SW 1271 (cell line): ENCODE data around the gene OR10A4.
"Not testable (repeated sequence)": the region's sequence is repeated elsewhere in the genome, so short reads cannot be mapped to it uniquely, and the experiment has no call there.

Experiments used
- DNase-seq, 2 experiments: peaks; one replicate each; lab custom pipeline; 2025; lab: John Stamatoyannopoulos, UW

Gene OR10A4, protein sequence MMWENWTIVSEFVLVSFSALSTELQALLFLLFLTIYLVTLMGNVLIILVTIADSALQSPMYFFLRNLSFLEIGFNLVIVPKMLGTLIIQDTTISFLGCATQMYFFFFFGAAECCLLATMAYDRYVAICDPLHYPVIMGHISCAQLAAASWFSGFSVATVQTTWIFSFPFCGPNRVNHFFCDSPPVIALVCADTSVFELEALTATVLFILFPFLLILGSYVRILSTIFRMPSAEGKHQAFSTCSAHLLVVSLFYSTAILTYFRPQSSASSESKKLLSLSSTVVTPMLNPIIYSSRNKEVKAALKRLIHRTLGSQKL

DNA sequence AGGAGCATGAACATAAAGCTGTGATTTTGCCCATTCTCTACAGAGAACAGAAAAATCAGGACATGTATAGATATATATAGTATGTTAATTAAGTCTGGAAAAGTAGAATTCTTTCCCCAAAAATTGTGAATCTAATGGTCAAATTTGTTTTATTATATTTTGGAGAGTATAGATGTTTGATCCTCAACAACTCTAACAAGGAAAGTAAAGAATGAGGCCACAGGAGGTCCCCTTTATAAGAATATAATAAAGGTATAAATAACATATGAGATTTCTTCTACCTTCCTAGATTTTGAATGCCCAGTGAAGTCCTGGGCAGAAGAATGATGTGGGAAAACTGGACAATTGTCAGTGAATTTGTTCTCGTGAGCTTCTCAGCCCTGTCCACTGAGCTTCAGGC lies at the start of gene OR10A4:
TSS of gene OR10A4 (plus strand) at position 301 of the 400 bp plus-strand sequence. CDS start at position 324, 23 bp downstream.
- no peak for DNase-seq

DNA sequence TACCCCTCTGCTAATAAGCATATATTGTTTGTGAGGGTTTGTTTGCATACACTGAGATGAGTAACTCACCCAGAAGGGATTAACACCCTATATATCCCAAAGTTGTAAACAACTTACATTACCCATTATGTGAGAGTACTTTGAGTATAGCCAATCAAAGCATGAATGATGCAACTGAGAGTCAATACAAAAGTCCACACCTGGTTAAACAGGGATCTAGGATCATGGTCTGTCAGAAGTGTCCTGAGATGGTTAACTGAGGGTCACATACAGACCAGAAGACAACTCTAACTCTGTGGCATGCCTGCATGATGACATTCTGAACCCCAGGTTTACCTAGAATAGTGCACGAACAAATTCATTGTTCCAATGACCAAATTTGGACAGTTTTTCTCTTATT lies 48.3 kb upstream of the OR10A4 start:
- no peak for DNase-seq

DNA sequence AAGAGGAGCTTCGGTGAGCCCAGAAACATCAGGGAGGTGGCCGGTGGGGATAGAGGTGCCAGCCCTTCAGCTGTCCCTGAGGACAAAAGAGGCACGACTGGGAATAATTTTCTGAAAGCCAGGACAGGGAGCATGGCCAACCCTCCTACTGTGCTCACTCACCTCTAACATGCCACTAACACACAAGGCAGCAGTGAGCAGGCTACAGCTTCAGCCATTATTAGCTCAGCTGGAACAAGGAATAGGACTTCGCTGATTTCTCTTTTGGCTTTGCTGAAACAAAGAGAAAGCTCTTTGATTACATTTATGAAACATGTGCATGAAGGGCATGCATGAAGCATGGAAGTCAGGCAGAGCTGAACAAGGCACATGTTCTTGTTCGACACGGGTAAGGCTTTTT lies 43.1 kb upstream of the OR10A4 start:
- no peak for DNase-seq

DNA sequence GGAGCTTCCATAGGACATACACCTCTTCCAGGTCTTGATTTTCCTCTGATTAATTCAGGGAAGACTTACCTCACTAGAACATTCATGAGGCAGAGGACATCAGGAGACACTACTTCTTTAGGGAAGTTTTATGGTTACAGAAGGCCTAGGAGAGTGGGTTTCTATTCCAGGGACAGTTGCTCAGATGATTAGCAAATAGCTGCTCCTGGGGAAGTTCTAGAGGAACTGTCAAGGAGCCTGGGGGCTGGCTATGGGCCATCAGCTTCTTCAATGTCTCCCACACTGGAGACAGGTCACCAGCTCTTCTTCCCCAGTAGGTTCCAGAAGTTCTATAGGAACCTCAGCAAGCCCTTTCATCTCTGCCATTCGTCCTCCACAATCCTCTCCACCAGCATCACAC lies 42.4 kb upstream of the OR10A4 start:
- DNase-seq: no peak

DNA sequence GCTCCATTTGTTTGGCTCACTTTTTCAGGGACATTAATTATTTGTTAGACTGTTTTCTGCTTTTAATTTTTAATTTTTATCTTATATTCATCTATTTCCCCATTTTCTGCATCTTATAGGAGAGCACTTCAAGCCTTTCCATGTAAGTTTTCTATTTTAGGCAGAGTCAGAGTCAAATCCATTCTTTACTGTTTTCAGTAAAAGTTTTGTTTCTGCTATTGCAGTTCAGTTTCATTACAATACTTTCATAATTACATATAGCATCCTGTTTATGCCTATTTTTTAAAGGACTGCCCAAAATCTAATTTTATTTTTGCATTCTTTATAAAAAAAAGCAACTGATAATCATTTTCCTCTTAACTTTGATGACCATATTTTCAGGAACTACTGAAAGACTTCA lies 34.7 kb upstream of the OR10A4 start:
- no peak for DNase-seq

DNA sequence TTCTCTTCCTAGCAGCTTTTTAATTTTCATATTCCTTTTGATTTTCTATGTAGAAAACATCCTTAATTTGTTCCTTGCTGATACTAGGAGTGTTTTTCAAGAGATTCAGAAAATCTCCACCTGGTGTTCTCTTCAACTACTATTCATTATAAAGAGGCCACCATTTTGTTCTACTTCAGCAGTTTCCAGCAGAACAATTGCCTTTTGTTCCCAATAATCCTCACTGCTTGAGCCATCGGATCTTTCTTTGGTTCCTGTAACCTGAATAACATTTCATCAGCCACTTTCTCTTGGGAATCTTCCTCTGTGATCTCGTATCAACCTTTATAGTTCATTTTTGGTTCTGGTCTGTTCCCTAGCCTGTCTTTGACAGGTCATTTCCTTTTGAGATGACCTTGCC lies 32.8 kb upstream of the OR10A4 start:
- DNase-seq: no peak

DNA sequence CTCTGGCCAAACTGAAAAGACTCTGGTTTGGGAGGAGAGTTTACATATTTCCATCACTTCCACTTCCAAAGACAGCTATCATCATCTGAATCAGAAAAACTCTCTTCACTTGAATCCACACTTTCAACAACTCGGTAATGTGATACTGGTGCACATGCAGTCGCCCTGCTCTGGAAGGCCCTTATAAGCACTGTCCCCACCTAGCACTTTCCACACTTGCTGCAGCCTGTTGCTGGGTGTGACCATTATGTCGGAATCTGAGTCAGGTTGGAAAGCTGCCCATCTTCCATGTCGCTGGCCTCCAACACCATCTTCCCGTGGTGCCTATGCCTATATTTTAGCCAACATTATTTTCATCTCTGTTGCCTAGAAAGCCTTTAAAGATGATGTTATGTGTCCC lies 32.1 kb upstream of the OR10A4 start:
- DNase-seq: no peak

DNA sequence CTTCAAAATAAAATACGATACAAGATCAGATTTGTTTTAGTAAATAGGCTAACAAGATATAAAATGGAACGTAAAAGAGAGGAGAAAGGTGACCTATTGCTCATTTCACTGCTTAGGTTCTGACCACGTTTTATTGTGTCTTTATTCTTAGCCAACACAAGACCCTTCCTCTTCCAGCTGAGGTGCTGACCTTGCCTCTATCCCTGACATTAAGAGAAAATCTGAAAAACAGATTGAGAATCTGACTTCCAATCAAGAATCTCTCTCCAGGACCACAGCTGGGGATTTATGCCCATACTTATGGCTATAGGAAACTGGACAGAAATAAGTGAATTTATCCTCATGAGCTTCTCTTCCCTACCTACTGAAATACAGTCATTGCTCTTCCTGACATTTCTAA lies 31.0 kb upstream of the OR10A4 start, which contains the start of gene OR10A5:
TSS of gene OR10A5 (plus strand) at position 301 of the 400 bp plus-strand sequence. CDS start at position 301, 0 bp downstream.
- no peak for DNase-seq

DNA sequence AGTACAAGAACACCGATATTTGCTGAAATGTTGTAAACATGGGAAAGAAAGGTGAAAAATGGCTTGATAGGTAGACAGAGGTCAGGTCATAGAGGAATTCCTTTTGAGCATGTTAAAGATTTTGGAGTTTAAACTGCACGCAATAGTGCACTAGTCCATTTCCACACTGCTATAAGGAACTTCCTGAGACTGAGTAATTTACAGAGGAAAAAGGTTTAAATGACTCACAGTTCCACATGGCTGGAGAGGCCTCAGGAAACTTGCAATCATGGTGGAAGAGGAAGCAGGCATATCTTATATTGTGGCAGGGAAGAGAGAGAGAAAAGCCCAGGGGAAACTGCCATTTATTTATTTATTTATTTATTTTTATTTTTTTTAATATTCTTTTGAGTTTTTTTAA lies 25.9 kb upstream of the OR10A4 start:
- DNase-seq: no peak

DNA sequence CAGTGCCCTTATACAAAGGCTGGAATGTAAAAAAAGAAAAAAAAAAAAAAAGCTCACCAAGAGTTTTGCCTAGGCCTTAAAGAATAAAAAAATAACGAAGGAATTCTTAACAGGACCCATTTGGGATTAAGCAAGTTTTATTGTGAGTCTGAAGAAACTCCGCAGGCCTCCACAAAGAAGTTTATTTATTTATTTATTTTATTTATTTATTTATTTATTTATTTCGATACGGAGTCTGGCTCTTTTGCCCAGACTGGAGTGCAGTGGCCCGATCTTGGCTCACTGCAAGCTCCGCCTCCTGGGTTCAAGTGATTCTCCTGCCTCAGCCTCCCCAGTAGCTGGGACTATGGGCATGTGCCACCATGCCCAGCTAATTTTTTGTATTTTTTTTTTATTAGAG lies 21.6 kb upstream of the OR10A4 start:
- not testable (repeated sequence) for DNase-seq

DNA sequence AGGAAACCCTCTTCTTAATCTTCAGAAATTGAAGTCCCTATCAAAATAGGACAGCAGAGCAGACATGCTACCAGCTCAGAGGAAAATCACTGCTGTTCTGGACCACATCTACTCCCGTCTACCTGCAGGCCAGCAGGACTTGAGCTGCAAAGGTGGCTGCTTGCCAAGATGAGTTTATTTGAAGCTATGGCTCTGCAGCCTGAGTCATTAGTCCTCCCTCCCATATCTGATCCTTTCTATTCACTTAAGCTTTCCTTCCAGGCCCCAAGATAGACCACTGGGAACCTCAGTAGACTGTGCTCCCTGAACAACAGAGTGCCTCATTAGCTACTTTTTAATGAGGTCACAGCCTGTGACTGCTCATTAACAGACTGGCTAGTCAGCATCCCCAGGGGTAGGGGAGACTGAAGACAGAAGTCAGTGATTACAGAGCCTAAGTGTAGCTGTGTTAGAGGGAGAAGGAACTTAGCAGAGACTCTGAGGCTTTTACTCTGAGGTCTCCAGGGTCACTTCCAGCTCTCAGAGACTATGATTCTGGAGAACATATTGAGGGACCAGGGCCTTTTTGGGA lies 20.4 kb upstream of the OR10A4 start:
- no peak for DNase-seq

DNA sequence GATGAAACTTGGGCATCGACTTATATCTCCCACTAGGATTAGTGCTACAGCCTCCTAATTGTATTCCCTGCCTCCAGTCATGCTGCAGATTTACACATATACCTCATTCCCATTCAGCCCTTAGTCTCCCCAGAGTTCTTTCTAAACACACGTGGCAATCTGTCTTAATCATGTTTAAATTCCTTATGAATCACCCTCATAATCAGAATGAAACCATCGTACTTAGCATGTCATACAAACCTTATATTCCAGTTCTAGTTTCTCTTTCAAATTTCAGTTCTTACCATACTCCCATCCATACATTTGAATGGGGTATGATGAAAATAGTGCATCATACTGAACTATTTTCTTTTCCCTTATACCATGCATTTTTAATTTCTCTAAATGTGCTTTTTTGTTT lies 19.6 kb upstream of the OR10A4 start:
- DNase-seq: no peak

DNA sequence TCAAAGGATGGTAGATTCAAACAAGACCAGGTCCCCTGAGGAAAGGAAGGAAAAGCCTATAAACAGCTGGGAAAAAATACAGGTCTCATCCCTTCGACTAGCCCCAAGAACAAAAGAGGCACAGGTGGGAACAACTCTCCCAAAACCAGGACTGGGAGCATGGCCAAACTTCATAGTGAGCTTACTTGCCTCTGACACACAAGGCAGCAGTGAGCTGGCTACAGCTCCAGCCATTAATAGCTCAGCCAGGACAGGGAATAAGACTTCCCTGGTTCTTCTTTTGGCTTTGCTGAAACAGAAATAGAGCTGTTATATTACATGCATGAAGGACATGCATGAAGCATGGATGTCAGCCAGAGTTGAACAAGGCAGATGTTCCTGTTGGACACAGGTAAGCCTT lies 13.5 kb upstream of the OR10A4 start, which contains the start of gene OR10A2:
TSS of gene OR10A2 (plus strand) at position 97 of the 400 bp plus-strand sequence. CDS start 6,698 bp downstream, outside the sequence.
- no peak for DNase-seq

DNA sequence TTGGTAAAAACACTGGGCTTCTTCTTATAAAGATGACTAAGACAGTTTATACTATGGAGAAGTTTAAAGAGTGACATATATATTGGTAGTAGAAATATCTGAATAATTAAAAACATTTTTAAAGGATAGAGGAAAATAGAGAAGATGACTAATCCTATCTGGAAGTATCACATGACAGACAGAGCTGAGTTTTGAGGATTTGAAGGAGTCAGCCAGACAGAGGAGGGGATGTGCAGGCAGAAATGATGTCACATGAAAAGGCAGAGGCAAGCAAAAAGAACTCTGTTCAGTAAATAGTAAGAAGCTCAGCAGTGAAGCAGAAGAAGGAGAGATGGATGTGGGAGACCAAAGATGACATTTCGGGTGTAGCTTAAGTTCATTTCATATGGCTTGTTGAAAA lies 12.0 kb upstream of the OR10A4 start:
- no peak for DNase-seq

DNA sequence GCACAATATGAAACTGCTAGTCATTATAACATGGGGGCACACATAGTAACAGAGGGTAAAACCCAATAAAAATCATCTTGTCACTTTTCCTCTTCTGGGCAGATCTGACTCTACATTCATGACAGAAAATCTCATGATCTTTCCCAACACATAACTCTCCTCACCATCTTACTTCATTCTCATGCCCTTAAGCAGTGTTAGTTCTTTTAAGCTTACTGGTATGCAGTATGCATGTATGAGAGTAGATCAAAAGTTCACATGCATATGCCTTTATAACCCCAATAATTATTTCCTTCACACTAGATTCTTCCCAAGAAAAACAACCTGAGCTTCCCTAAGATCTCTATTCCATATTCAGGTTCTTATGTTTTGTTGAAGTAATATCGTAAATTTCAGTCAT lies 5.1 kb upstream of the OR10A4 start:
- DNase-seq: no peak

DNA sequence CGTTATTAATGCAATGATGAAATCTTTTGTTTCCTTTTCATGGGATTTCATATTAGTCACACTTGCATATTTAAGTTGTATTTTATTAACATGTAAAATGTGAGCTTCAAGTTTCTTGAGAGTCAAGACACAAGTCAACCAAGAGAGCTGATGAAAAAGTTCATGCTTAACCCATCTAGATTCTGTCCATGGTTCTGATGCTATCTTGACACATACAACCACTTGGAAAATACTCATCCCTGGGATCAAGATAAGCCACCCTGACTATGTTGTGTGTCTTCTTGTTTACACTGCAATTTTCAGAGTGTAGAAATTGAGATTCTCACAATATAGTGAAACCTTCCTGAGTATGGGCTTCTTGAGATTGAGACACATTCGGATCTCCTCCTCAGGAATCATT lies 664 bp upstream of the OR10A4 start:
- no peak for DNase-seq

DNA sequence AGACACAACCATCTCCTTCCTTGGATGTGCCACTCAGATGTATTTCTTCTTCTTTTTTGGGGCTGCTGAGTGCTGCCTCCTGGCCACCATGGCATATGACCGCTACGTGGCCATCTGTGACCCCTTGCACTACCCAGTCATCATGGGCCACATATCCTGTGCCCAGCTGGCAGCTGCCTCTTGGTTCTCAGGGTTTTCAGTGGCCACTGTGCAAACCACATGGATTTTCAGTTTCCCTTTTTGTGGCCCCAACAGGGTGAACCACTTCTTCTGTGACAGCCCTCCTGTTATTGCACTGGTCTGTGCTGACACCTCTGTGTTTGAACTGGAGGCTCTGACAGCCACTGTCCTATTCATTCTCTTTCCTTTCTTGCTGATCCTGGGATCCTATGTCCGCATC lies 489 bp downstream of the OR10A4 start:
- DNase-seq: no peak

DNA sequence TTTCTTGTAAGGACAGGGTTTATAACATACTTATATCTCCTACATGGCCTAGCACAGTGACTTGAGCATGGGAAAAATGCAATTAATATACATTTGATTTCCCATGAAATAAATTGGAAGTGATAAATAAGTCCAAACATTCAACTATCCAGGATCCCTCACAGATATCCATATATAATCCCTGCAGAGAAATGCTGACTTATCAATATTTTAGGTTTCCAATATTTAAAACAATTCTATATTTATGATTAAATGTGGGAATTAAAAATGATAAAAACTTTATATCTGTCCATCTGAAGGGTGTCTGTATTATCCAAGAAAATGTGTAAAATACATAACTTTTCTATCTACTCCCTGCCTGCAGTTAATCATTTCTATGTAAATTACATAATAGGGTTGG lies 6.3 kb downstream of the OR10A4 start:
- no peak for DNase-seq

DNA sequence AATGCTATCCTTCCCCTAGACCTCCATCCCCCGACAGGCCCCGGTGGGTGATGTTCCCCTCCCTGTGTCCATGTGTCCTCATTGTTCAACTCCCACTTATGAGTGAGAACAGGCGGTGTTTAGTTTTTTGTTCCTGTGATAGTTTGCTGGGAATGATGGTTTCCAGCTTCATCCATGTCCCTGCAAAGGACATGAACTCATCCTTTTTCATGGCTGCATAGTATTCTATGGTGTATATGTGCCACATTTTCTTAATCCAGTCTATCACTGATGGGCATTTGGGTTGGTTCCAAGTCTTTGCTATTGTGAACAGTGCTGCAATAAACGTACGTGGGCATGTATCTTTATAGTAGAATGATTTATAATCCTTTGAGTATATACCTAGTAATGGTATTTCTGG lies 11.3 kb downstream of the OR10A4 start:
- not testable (repeated sequence) for DNase-seq

DNA sequence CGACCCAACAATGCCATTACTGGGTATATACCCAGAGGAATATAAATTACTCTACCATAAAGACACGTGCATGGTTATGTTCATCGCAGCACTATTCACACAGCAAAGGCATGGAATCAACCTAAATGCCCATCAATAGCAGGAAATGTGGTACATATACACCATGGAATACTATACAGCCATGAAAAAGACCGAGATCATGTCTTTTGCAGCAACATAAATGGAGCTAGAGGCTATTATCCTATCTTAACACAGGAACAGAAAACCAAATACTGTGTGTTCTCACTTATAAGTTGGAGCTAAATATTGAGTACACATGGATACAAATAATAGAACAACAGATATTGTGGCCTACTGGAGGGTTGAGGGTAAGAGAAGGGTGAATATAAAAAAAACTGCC lies 12.4 kb downstream of the OR10A4 start:
- no peak for DNase-seq

DNA sequence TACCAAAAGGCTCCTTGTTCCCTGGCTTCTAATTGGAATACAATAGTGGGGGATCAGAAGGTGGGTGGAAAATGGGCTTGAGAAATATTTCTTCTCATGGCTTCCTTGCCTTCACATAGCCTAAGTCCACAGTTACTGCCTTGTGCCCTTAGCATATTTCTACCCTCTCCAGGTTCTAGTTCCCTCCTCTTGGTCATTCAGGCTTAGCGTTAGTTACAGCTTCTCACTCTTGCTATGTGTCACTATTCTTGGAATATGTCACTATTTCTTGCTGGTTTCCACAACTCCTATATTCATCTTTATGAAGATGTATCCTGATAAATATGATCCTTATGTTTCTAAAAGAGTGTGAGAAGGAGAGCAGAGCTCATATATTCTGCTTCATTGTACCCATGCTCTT lies 13.4 kb downstream of the OR10A4 start:
- DNase-seq: no peak

DNA sequence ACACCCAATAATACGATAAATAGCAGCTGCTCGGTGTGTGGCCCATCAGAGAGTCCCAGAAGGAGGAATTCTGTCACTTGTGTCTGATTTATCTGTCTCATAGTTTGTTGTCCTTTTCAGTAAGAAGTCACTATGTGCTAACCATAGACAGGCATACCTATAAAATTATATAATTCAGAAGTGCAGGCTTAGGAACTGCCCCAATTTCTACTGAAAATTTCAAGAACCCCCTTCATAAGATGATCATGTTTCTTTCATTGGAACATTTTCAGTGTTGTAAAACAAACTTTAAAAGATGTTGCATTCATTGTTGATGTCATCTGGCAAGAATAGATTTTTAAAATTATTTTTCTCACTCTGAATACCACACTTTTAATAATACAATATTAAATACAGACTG lies 16.0 kb downstream of the OR10A4 start, which contains the start of gene OR2D2:
TSS of gene OR2D2 (minus strand) at position 101 of the 400 bp plus-strand sequence. CDS start at position 101, 0 bp downstream.
- DNase-seq: no peak

DNA sequence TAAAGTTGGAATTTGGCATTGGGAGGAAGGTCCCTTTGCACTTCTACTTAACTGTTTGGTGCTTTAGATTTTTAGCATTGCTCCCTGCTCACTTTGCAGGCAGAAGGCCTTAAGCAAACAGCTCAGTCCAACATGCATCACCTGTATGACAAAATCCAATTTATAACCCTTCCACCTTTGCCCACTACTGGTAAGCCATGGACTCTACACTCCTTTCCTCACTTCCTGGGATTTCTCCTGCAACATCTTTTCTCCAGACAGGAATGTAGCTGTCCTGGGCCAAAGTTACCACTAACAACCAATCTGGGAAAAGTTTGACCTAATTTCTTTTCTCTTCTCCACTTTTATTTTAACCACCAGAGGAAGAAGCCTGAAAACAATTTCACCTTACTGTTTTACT lies 17.7 kb downstream of the OR10A4 start:
- no peak for DNase-seq

DNA sequence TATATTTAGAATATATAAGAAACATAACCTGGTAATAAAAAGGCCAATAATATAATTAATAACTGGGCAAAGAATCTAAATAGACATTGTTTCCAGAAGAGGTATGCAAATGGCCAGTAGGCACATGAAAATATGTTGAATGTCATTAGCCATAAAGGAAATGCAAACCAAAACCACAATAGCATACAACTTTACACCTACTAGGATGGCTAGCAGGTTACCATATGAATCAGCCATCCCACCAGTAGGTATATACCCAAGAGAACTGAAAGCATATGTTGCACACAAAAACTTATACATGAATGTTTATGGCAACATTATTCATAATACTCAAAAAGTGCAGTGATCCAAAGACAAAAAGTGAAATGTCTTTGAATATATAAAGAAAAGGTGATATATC lies 18.6 kb downstream of the OR10A4 start:
- no peak for DNase-seq
